Mucosa of descending colon (tissue), 3 donors: Measurements from ENCODE around the gene SH3RF3. TPM values are rescaled to one million over a fixed set of nuclear protein-coding genes. Genes with fewer than 3 reads are reported as not detected.
"Not testable (repeated sequence)": the region's sequence is repeated elsewhere in the genome, so short reads cannot be mapped to it uniquely, and the experiment has no call there.

Experiments used
- ATAC-seq: fragments of 200-7000 bp; cut with Tn5 transposase; one replicate; pipeline ENCODE4 v1.9.1; 2020; ENCODE audit warnings: mild to moderate bottlenecking, moderate library complexity
- DNase-seq, 3 donors: peaks; one replicate each; pipeline ENCODE4 v3.0.0-alpha.2; 2020
- H3K36me3 ChIP-seq: fragments of 200-600 bp; one replicate; pipeline ENCODE4 v1.8.0; 2021; ENCODE audit warnings: low read depth, mild to moderate bottlenecking
- H3K4me1 ChIP-seq: fragments of 200-600 bp; one replicate; pipeline ENCODE4 v1.8.0; 2021; ENCODE audit warnings: low read depth, mild to moderate bottlenecking
- H3K4me3 ChIP-seq: fragments of 200-600 bp; one replicate; pipeline ENCODE4 v1.8.0; 2021; ENCODE audit warnings: mild to moderate bottlenecking
- H3K9me3 ChIP-seq: fragments of 200-600 bp; one replicate; pipeline ENCODE4 v1.8.0; 2021; ENCODE audit warnings: mild to moderate bottlenecking
- CTCF ChIP-seq: fragments of 200-600 bp; IDR thresholded peaks from one replicate; pipeline ENCODE4 v1.8.0; 2022; ENCODE audit warnings: antibody characterized with exemption, mild to moderate bottlenecking
- intact Hi-C, 2 donors: fragments of 100-400 bp; cut with DNase I in 1 of 2; cut with micrococcal nuclease in 1 of 2; formaldehyde crosslinking; loops; one replicate each; pipeline versions ENCODE4 v1.11.0 to v1.11.1; 2022; cut with DNase I, micrococcal nuclease
- total RNA-seq, 3 donors: library from RNA; stranded (reverse); fragmentation: NEBNext Ultra II Directional in 2 of 3; extraction: Animal tissue kit (Norgen Biotek cat#: 25700) in 2 of 3; gene quantifications; one replicate each; pipeline versions ENCODE4 v1.2.1 to v1.2.4, GENCODE V29; 2021 to 2023
- donor health status: DM: no; HTN: no; CAD: no; lungs with moderate emphysema.
- donor health status: DM: no; HTN: no; CAD: no.
- donor health status: DM: no; HTN: yes; CAD: no.

The SH3RF3 gene
- total RNA-seq, 3 donors from 2014 or later = 1.9 to 3.7 (median 3.0) TPM

GRCh38 chr2:109531221-109531620 lies 402.2 kb downstream of the SH3RF3 start:
- Histone ChIP-seq H3K4me3 (no peak overlapping the region), H3K36me3 (no peaks in the 10 kb centered on the region), H3K9me3 (no peaks in the 10 kb centered on the region), H3K4me1 (peaks cover 4% of the 10 kb centered on the region)
- ATAC-seq = no peak
- no peak for TF ChIP-seq CTCF
- no peak for DNase-seq
- intact Hi-C loops = no loop called here

- no peak overlapping the region for H3K4me3 ChIP-seq
- intact Hi-C loops = no loop called here
- ATAC-seq = no peak
- H3K9me3 ChIP-seq = no peaks in the 10 kb centered on the region
- H3K36me3 ChIP-seq = no peaks in the 10 kb centered on the region
- TF ChIP-seq CTCF = no peak
- peaks cover 4% of the 10 kb centered on the region for H3K4me1 ChIP-seq
- DNase-seq = no peak
Measured at GRCh38 chr2:109531896-109532727, 403.1 kb downstream of the SH3RF3 start.

GRCh38 chr2:109532728-109533076 lies 403.7 kb downstream of the SH3RF3 start:
- no peak for TF ChIP-seq CTCF
- intact Hi-C loops = no loop called here
- Histone ChIP-seq H3K4me1 (peaks cover 4% of the 10 kb centered on the region), H3K4me3 (no peak overlapping the region), H3K9me3 (no peaks in the 10 kb centered on the region), H3K36me3 (no peaks in the 10 kb centered on the region)
- no peak for DNase-seq
- no peak for ATAC-seq

- intact Hi-C loops = no loop called here
- DNase-seq (no peak), ATAC-seq (no peak)
Measured at GRCh38 chr2:109533823-109534222, 404.8 kb downstream of the SH3RF3 start.

GRCh38 chr2:109535217-109535946 lies 406.4 kb downstream of the SH3RF3 start:
- ATAC-seq (peak; percentile 44), DNase-seq (no peak)
- TF ChIP-seq CTCF = no peak
- intact Hi-C loops = no loop called here
- Histone ChIP-seq H3K9me3 (no peaks in the 10 kb centered on the region), H3K4me1 (peaks cover under 1% of the 10 kb centered on the region), H3K4me3 (no peak overlapping the region), H3K36me3 (no peaks in the 10 kb centered on the region)

More at GRCh38 chr2:109533823-109534222, 404.8 kb downstream of the SH3RF3 start:
- Histone ChIP-seq H3K36me3 (no peaks in the 10 kb centered on the region), H3K4me3 (no peak overlapping the region), H3K9me3 (no peaks in the 10 kb centered on the region), H3K4me1 (peaks cover 4% of the 10 kb centered on the region)
- no peak for TF ChIP-seq CTCF

- H3K4me1 ChIP-seq, H3K9me3 ChIP-seq, intact Hi-C loops, DNase-seq, H3K4me3 ChIP-seq, H3K36me3 ChIP-seq, ATAC-seq: not testable (repeated sequence)
Measured at GRCh38 chr2:109536556-109536955, 407.6 kb downstream of the SH3RF3 start.
